Cardiac muscle cell (in vitro differentiated cells and primary cell): ENCODE measurements around the gene ANKMY1. TPM values are rescaled to one million over a fixed set of nuclear protein-coding genes. Genes with fewer than 3 reads are reported as not detected.
"Not testable (repeated sequence)": the region's sequence is repeated elsewhere in the genome, so short reads cannot be mapped to it uniquely, and the experiment has no call there.

Experiments
- DNase-seq, 2 donors: peaks; one replicate each; pipeline versions ENCODE4 v3.0.0 to v3.0.0-alpha.2; 2010 to 2017; ENCODE audit warnings: low read depth in 1 of 2, low spot score in 1 of 2
- H3K27ac ChIP-seq: fragments of 200-600 bp; sonication (generic); 2 replicates; pipeline ENCODE4 v1.5.1; 2016
- H3K27me3 ChIP-seq: fragments of 200-600 bp; sonication (generic); 2 replicates; pipeline ENCODE4 v1.6.0; 2016; ENCODE audit warnings: control low read depth
- H3K36me3 ChIP-seq: fragments of 200-600 bp; sonication (generic); 2 replicates; pipeline ENCODE4 v1.5.1; 2016; ENCODE audit warnings: control low read depth
- H3K4me1 ChIP-seq: fragments of 200-600 bp; sonication (generic); 2 replicates; pipeline ENCODE4 v1.8.1; 2017; ENCODE audit warnings: low read depth, mild to moderate bottlenecking, mixed run types
- H3K4me3 ChIP-seq: fragments of 200-600 bp; sonication (generic); 2 replicates; pipeline ENCODE4 v1.5.1; 2016; ENCODE audit warnings: mild to moderate bottlenecking
- H3K9me3 ChIP-seq: fragments of 200-600 bp; sonication (generic); 2 replicates; pipeline ENCODE4 v1.5.1; 2017; ENCODE audit warnings: low read depth, mild to moderate bottlenecking, control low read depth
- polyA plus RNA-seq: library from polyadenylated mRNA; unstranded; fragments of >200 nt; fragmentation: Nextera tagmentation; extraction: Ambion mirVana; gene quantifications from 2 replicates; pipeline ENCODE4 v1.2.1, GENCODE V29; 2016
- total RNA-seq: library from RNA; depleted of rRNA; stranded (reverse); fragments of >200 nt; gene quantifications from 2 replicates; pipeline ENCODE4 v1.2.3, GENCODE V29; 2016
- TF ChIP-seq, protein P1 (sequence below): IDR thresholded peaks from 2 replicates; pipeline ENCODE4 v1.5.1; 2012; ENCODE audit warnings: low read depth, mild to moderate bottlenecking, low read length

The ANKMY1 gene
- total and polyA plus RNA-seq, 2 experiments from 2014 or later = 7.6 to 10.8 TPM

- TF ChIP-seq, protein P1, sequence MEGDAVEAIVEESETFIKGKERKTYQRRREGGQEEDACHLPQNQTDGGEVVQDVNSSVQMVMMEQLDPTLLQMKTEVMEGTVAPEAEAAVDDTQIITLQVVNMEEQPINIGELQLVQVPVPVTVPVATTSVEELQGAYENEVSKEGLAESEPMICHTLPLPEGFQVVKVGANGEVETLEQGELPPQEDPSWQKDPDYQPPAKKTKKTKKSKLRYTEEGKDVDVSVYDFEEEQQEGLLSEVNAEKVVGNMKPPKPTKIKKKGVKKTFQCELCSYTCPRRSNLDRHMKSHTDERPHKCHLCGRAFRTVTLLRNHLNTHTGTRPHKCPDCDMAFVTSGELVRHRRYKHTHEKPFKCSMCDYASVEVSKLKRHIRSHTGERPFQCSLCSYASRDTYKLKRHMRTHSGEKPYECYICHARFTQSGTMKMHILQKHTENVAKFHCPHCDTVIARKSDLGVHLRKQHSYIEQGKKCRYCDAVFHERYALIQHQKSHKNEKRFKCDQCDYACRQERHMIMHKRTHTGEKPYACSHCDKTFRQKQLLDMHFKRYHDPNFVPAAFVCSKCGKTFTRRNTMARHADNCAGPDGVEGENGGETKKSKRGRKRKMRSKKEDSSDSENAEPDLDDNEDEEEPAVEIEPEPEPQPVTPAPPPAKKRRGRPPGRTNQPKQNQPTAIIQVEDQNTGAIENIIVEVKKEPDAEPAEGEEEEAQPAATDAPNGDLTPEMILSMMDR = no peak
- Histone ChIP-seq H3K4me3 (no peak overlapping the region), H3K27me3 (no peaks in the 10 kb centered on the region), H3K27ac (no peak overlapping the region), H3K4me1 (no peaks in the 10 kb centered on the region), H3K9me3 (no peaks in the 10 kb centered on the region), H3K36me3 (no peaks in the 10 kb centered on the region)
- DNase-seq = no peak
These were observed 2.9 kb downstream of the ANKMY1 start for GRCh38 chr2:240554767-240555493.

GRCh38 chr2:240553956-240554480 lies 3.8 kb downstream of the ANKMY1 start:
- Histone ChIP-seq H3K4me1 (no peaks in the 10 kb centered on the region), H3K9me3 (no peaks in the 10 kb centered on the region), H3K4me3 (no peak overlapping the region), H3K27ac (no peak overlapping the region), H3K27me3 (no peaks in the 10 kb centered on the region), H3K36me3 (no peaks in the 10 kb centered on the region)
- TF ChIP-seq, protein P1 = no peak
- no peak for DNase-seq

GRCh38 chr2:240551811-240552210 lies 6.0 kb downstream of the ANKMY1 start:
- no peak overlapping the region for H3K4me3 ChIP-seq
- H3K4me1 ChIP-seq = no peaks in the 10 kb centered on the region
- no peaks in the 10 kb centered on the region for H3K9me3 ChIP-seq
- no peaks in the 10 kb centered on the region for H3K36me3 ChIP-seq
- no peak for DNase-seq
- no peaks in the 10 kb centered on the region for H3K27me3 ChIP-seq
- H3K27ac ChIP-seq = no peak overlapping the region
- TF ChIP-seq, protein P1 = no peak

DNA sequence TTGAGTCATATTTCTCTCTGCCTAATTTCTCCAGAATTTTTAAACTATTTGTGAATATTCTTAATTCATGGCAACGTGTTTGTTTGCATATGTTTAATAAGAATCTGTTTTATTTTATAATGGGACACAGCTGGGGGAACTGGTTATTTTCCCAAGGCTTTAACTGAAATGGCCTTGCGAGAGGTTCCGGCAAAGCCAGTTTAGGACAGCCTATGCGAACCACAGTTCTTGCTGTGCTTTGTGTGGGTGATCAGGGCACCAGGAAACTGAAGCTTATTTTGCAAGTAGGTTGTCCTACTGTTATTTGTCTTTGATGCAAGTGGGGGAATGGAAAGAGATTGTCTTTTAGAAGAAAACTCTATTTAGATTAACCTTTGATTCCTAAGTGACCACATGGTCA lies 6.5 kb downstream of the ANKMY1 start:
- TF ChIP-seq, protein P1 = no peak
- H3K36me3 ChIP-seq = no peaks in the 10 kb centered on the region

GRCh38 chr2:240539906-240540305 lies 17.9 kb downstream of the ANKMY1 start:
- Histone ChIP-seq H3K4me3 (no peak overlapping the region), H3K9me3 (no peaks in the 10 kb centered on the region), H3K27me3 (no peaks in the 10 kb centered on the region), H3K4me1 (no peaks in the 10 kb centered on the region), H3K36me3 (no peaks in the 10 kb centered on the region), H3K27ac (no peak overlapping the region)
- DNase-seq = no peak
- TF ChIP-seq, protein P1 = no peak

More for the DNA sequence above, 6.5 kb downstream of the ANKMY1 start:
- Histone ChIP-seq H3K27me3 (no peaks in the 10 kb centered on the region), H3K4me1 (no peaks in the 10 kb centered on the region), H3K27ac (no peak overlapping the region), H3K4me3 (no peak overlapping the region), H3K9me3 (no peaks in the 10 kb centered on the region)
- no peak for DNase-seq

GRCh38 chr2:240539101-240539500 lies 18.7 kb downstream of the ANKMY1 start:
- not testable (repeated sequence) for H3K4me3 ChIP-seq, H3K36me3 ChIP-seq, DNase-seq, H3K27ac ChIP-seq, H3K9me3 ChIP-seq, H3K27me3 ChIP-seq, H3K4me1 ChIP-seq
